NCI-H446 (cell line): ENCODE measurements around the gene FAM83C.
A peak's percentile ranks its signal among the peaks of the same experiment; 100 is the strongest.

Experiments used
- DNase-seq, 2 experiments: peaks; one replicate each; lab custom pipeline; 2025; lab: John Stamatoyannopoulos, UW

FAM83C gene

GRCh38 chr20:35291654-35292503 lies at the start of gene FAM83C:
TSS of gene FAM83C (minus strand) at chr20:35292425. CDS start at chr20:35292304, 121 bp downstream.
- DNase-seq, result no peak

- no peak for DNase-seq
Measured at GRCh38 chr20:35341366-35342028, 49.3 kb upstream of the FAM83C start.

DNA sequence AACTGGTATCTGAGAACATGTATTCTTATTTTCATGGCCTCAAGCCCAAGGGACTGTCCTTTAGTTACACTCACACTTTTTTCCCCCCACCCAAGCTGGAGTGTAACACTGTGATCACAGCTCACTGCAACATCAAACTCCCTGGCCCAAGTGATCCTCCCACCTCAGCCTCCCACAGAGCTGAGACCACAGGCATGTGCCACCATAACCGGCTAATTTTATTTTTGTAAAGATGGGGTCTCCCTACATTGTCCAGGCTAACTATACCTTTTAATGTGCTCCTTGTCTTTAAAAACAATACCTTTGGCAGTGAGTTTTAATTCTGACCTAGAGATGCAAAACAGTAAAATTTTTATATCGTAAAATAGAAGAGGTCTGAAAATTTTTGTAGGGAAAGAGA lies 48.2 kb upstream of the FAM83C start:
- DNase-seq, result no peak

DNA sequence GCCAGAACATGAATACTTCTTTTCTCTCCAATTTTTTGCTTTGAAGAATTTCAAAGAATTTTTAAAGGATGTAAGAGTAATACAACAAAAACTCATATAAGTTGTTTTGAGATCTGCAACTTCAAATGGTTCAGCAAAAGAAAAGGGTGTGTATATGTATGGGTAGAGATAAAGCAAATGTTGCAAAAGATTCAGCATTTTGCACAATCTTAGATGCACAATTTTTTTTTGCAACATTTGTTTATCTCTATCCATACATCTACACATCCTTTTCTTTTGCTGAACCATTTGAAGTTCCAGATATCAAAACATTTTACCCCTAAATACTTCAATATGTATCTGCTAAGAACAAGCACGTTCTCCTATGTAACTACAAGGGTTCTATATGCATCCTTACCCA lies 47.4 kb upstream of the FAM83C start:
- no peak for DNase-seq

GRCh38 chr20:35339007-35339406 lies 46.8 kb upstream of the FAM83C start:
- DNase-seq, result peak in 1 of 2 experiments; percentile 28

GRCh38 chr20:35334311-35335101 lies 42.3 kb upstream of the FAM83C start:
- DNase-seq, result no peak

- DNase-seq, result peak in 1 of 2 experiments; percentile 18
Measured at GRCh38 chr20:35333606-35334005, 41.4 kb upstream of the FAM83C start.

DNA sequence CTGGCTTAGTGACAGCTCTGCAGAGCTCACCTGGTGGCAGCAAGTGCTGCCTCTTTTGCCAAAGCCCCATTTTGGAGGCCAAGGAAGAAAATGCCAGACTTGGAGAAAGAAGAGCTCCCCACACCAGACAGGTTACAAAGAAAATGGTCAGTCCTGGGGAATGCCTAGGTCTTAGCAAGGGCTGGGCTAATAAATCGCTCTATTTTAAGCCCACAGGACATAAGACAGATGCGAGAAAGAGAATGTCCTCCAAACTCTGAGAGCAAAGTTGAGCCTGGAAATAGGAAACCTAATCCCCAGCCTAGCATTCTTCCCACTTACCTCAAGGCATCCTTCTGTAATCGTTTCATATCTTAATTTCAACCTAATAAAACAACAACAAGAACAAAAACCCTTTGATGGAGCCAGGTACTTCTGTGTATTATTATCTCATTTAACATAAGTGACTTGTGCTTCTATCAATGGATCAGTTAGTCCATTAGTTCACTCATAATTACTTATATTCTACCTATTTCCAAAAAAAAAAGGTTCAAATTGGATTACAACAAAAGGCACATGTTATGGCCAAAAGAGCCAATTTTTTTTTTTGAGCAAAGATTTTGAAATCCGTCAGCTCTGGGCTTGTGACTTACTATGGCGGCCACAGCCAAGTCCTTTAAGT lies 40.4 kb upstream of the FAM83C start:
- no peak for DNase-seq

- peak in 1 of 2 experiments; percentile 36 for DNase-seq
Measured at GRCh38 chr20:35329435-35330139, 37.4 kb upstream of the FAM83C start.

DNA sequence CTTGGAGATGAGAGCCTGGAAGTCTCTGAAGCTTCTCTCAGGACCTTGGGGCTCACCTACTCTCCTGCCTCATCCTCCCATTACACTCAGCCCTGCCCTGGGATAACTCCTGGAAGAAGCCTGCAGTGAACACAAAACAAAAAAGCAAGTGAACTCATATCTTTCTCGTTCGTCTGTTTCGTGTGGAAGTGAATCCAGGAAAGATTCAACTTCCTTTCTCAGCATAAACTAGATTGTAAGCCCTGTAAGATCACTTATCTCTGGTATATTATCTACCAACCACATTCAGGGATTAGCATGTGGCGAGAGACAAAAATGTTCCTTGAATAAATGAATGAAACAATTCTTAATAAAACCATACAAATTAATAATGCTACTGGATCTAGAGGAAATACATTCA lies 36.5 kb upstream of the FAM83C start:
- no peak for DNase-seq

GRCh38 chr20:35328095-35328685 lies 36.0 kb upstream of the FAM83C start:
- no peak for DNase-seq

GRCh38 chr20:35327074-35327976 lies 35.1 kb upstream of the FAM83C start:
- DNase-seq, result no peak

DNA sequence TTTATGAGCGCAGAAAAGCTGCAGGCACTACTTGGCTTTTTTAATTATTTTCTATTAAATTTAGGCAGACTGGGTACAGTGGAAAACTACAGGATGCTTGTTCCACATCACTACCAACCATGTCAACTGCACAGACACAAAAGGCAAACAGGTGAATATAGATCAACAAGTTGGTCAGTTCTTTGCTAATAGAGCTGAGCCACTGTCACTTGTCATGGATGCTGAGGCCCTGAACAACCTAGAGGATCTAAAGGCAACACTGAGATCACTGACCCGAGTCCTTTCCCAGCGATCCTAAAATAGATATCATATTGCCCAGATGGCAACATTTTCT lies 34.5 kb upstream of the FAM83C start:
- no peak for DNase-seq

DNA sequence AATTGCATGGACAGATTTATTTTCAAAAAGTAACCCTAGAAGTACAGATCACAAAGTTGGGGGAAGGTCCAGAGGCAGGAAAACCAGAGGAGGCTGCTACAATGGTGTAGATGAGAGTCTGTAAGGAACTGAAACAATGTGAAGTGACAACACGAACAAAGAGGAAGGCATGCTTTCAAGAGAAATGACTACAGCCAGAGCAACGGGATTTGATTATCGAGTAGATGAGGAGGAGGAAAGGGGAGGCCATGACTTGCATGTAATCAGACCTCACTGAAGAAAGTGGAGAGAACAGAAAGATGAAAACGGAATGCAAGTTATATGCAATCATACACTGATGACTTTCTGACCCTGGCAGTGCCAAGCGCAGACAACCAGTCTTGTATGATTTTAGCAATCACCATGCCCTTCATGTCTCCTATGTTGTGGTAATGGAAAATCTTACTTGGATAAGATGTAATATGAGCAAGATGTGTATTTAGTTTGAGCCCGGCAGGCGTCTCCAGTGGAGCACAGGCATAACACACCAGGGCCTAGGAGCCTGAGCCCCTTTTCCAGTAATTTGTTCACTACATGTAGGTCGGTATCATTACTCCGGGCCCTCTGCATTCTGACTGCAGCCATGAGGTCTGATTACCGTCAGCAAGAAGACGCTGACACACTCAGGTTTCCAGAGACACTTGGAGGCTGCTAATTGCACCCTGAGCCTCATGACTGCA lies 34.0 kb upstream of the FAM83C start:
- no peak for DNase-seq

DNA sequence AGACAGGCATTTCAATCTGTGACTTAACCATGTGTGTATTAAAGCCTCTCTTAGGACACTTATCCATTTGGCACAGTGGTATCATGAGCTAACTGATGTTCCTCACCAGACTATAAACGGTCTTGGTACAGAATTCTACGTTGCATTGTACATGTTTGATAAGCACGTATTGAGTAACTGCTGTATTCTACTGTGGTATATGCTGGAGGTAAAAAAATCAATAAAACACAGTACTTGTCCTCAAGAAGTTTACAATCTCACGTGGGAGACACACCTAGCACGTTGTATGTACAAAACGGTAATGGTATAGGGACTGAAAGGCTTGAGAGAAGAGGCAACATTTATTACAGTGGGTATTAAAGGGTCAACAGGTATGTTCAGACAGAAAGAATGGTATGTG lies 33.2 kb upstream of the FAM83C start:
- no peak for DNase-seq

GRCh38 chr20:35320396-35321126 lies 28.3 kb upstream of the FAM83C start:
- DNase-seq, result no peak

DNA sequence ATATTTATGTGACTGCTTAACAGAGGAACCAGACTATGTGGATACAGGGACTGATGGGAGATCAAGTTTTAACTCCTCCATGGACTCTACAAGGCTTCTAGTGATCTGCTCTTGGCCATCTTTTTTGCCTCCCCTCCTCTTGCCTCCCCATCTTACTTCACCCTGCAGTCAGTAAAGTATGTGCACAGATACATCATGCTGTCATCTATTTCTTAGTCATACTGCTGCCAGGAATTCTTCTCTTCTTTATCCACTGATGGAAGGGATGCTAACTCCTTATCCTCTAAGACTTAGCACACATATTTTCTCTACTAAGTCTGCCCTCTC lies 27.6 kb upstream of the FAM83C start:
- DNase-seq, result no peak

DNA sequence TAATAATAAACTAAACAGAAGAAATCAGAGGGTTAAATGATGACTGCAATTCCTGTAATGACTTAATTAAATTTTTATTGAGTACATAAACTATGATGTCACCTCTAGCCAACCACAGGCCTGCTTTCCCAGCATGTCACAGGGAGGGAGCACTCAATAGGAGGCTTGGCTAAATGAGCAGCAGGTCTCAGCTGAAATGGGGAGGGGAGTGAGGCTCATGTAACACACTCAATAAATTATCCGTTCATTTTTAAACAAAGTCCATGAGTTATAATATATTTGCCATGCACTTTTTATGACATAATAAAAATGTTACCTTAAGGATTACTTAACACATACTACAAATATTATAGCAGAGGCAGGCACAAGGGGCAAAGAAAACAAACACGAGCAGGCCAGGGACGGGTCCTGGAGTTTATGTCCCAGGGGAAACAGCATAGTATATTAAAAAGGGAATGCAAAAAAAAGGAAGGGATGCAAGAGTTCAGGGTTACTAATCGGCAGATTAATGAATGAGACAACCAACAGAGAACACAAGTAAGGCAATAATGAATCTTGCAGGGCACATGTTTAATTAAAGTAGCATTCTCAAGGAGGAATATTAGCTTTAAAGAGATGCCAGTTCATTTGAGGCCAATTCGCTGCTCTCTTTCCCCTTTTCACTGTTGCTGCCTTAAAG lies 27.1 kb upstream of the FAM83C start:
- DNase-seq, result peak in 1 of 2 experiments; percentile 47
